SK-N-SH (cell line): Measurements from ENCODE around the gene GIPC2. TPM values are rescaled to one million over a fixed set of nuclear protein-coding genes. Genes with fewer than 3 reads are reported as not detected.
A peak's percentile ranks its signal among the peaks of the same experiment; 100 is the strongest.

Source experiments
- CTCF ChIA-PET: fragments of 300-600, 350-600 bp; formaldehyde crosslinking; extraction: SDS; loops from one replicate; lab custom pipeline; 2021; lab: Yijun Ruan, JAX
- POLR2A ChIA-PET: fragments of 350-600 bp; sonication (Branson Sonifier 250); formaldehyde crosslinking; extraction: SDS; loops from one replicate; lab custom pipeline; 2020; ENCODE audit warnings: antibody characterized with exemption, inconsistent platforms; lab: Yijun Ruan, JAX
- DNase-seq: peaks from one replicate; pipeline ENCODE4 v3.0.0; 2012
- H2AFZ ChIP-seq: fragments of 200-600 bp; sonication (generic); 2 replicates; pipeline ENCODE4 v1.8.1; 2016; ENCODE audit warnings: antibody characterized with exemption, mild to moderate bottlenecking, low read depth
- H3F3A ChIP-seq: fragments of 200-600 bp; sonication (generic); replicated peaks from 2 replicates; pipeline ENCODE3; 2016; ENCODE audit warnings: antibody characterized with exemption, mild to moderate bottlenecking; ENCODE audit not compliant: insufficient read depth
- H3K27ac ChIP-seq, 2 experiments: fragments of 200-500 bp in 1 of 2; fragments of 200-600 bp in 1 of 2; sonication (Bioruptor generic) in 1 of 2; sonication (generic), shearing (Covaris generic) in 1 of 2; 2 replicates each; pipeline versions ENCODE4 v1.5.1 to v1.6.1; 2014 to 2016; ENCODE audit warnings: low read depth in 2 of 2, inconsistent platforms in 1 of 2, low read length in 1 of 2, mild to moderate bottlenecking in 1 of 2, mixed read lengths in 1 of 2
- H3K27me3 ChIP-seq: fragments of 200-600 bp; sonication (generic), shearing (Covaris generic); 2 replicates; pipeline ENCODE4 v1.6.1; 2016; ENCODE audit warnings: mixed run types; ENCODE audit not compliant: insufficient read depth
- H3K36me3 ChIP-seq, 2 experiments: fragments of 200-500 bp in 1 of 2; fragments of 200-600 bp in 1 of 2; sonication (Bioruptor generic) in 1 of 2; sonication (generic) in 1 of 2; replicated peaks in 1 of 2; 2 replicates each; pipeline versions ENCODE3 to v1.5.1; 2014 to 2016; ENCODE audit warnings: low read length in 1 of 2, mild to moderate bottlenecking in 1 of 2; ENCODE audit not compliant: insufficient read depth in 2 of 2, control insufficient read depth in 1 of 2
- H3K4me1 ChIP-seq, 2 experiments: fragments of 200-500 bp in 1 of 2; fragments of 200-600 bp in 1 of 2; sonication (Bioruptor generic) in 1 of 2; sonication (generic), shearing (Covaris generic) in 1 of 2; 2 replicates each; pipeline versions ENCODE4 v1.5.1 to v1.6.1; 2014 to 2016; ENCODE audit warnings: low read depth in 1 of 2, low read length in 1 of 2, mixed run types in 1 of 2; ENCODE audit not compliant: insufficient read depth in 2 of 2, control insufficient read depth in 1 of 2
- H3K4me2 ChIP-seq: fragments of 200-600 bp; sonication (generic), shearing (Covaris generic); 2 replicates; pipeline ENCODE4 v1.6.1; 2017; ENCODE audit warnings: mixed run types
- H3K4me3 ChIP-seq, 2 experiments: fragments of 200-500 bp in 1 of 2; fragments of 200-600 bp in 1 of 2; sonication (Bioruptor generic) in 1 of 2; sonication (generic), shearing (Covaris generic) in 1 of 2; 2 replicates each; pipeline versions ENCODE4 v1.5.1 to v1.8.1; 2014 to 2016; ENCODE audit warnings: low read depth in 2 of 2, inconsistent platforms in 1 of 2, low read length in 1 of 2, mild to moderate bottlenecking in 1 of 2, mixed read lengths in 1 of 2, moderate library complexity in 1 of 2
- H3K79me2 ChIP-seq: fragments of 200-600 bp; sonication (generic); 2 replicates; pipeline ENCODE4 v1.8.1; 2017; ENCODE audit warnings: mild to moderate bottlenecking; ENCODE audit not compliant: insufficient read depth
- H3K9ac ChIP-seq: fragments of 200-600 bp; sonication (generic); 2 replicates; pipeline ENCODE4 v1.6.1; 2017; ENCODE audit warnings: mixed run types
- H3K9me2 ChIP-seq: fragments of 200-600 bp; sonication (generic); 2 replicates; pipeline ENCODE4 v1.6.1; 2017; ENCODE audit warnings: mixed run types
- H3K9me3 ChIP-seq: fragments of 200-600 bp; sonication (generic); 2 replicates; pipeline ENCODE4 v1.6.1; 2017; ENCODE audit warnings: mixed run types, mild to moderate bottlenecking, moderate library complexity
- H4K20me1 ChIP-seq: fragments of 200-600 bp; sonication (generic); 2 replicates; pipeline ENCODE4 v1.6.1; 2017; ENCODE audit warnings: mild to moderate bottlenecking, mixed run types; ENCODE audit not compliant: insufficient read depth
- CTCF ChIP-seq: fragments of 200-600 bp; sonication (generic); IDR thresholded peaks from 2 replicates; pipeline ENCODE4 v1.6.1; 2017; ENCODE audit warnings: antibody characterized with exemption, mild to moderate bottlenecking, moderate library complexity
- EZH2phosphoT487 ChIP-seq: fragments of 200-600 bp; sonication (generic); IDR thresholded peaks from 2 replicates; pipeline ENCODE4 v1.6.1; 2017; ENCODE audit warnings: low read depth, mixed run types, mild to moderate bottlenecking, antibody characterized with exemption, moderate library complexity, borderline replicate concordance
- FOSL2 ChIP-seq: IDR thresholded peaks from 2 replicates; pipeline ENCODE4 v1.4.0; 2012; ENCODE audit warnings: low read depth, mild to moderate bottlenecking, moderate library complexity, borderline replicate concordance
- FOXJ3 ChIP-seq: sonication (generic); formaldehyde crosslinking; IDR thresholded peaks from 2 replicates; pipeline ENCODE4 v1.5.1; 2020; ENCODE audit warnings: mild to moderate bottlenecking, missing genetic modification reagents
- IRF3 ChIP-seq: fragments of 150-350 bp; IDR thresholded peaks from 2 replicates; pipeline ENCODE4 v1.6.1; 2016; ENCODE audit warnings: mild to moderate bottlenecking, low read depth, low read length
- NFIC ChIP-seq: IDR thresholded peaks from 2 replicates; pipeline ENCODE4 v1.4.0; 2012; ENCODE audit warnings: borderline replicate concordance
- NRF1 ChIP-seq: IDR thresholded peaks from 2 replicates; pipeline ENCODE4 v1.6.1; 2012; ENCODE audit warnings: low read depth, mild to moderate bottlenecking, low read length
- POLR2AphosphoS5 ChIP-seq: IDR thresholded peaks from 2 replicates; pipeline ENCODE4 v1.6.1; 2012; ENCODE audit warnings: low read depth, low read length
- RCOR1 ChIP-seq: fragments of 150-350 bp; IDR thresholded peaks from 2 replicates; pipeline ENCODE4 v1.6.1; 2017; ENCODE audit warnings: antibody characterized with exemption, low read length
- REST ChIP-seq: IDR thresholded peaks from 2 replicates; pipeline ENCODE4 v1.6.1; 2012; ENCODE audit warnings: mild to moderate bottlenecking, low read depth, low read length, moderate library complexity
- RFX5 ChIP-seq: IDR thresholded peaks from 2 replicates; pipeline ENCODE4 v1.6.1; 2012; ENCODE audit warnings: mild to moderate bottlenecking, improper control_type of control experiment, low read length
- SIN3A ChIP-seq: IDR thresholded peaks from 2 replicates; pipeline ENCODE4 v1.6.1; 2012; ENCODE audit warnings: low read depth, mild to moderate bottlenecking, low read length, moderate library complexity, borderline replicate concordance
- SMC3 ChIP-seq: IDR thresholded peaks from 2 replicates; pipeline ENCODE4 v1.6.1; 2012; ENCODE audit warnings: low read depth, low read length, improper control_type of control experiment
- TCF12 ChIP-seq: IDR thresholded peaks from 2 replicates; pipeline ENCODE4 v1.4.0; 2012
- USF2 ChIP-seq: fragments of 150-350 bp; IDR thresholded peaks from 2 replicates; pipeline ENCODE4 v1.6.1; 2017; ENCODE audit warnings: antibody characterized with exemption, low read length, low read depth, borderline replicate concordance
- YY1 ChIP-seq: IDR thresholded peaks from 2 replicates; pipeline ENCODE4 v1.4.0; 2012; ENCODE audit warnings: low read depth, mild to moderate bottlenecking
- WGBS: methylation state at CpG from one replicate; pipeline ENCODE4 v1.1.6; 2017; ENCODE audit warnings: low lambda C conversion rate; 5-methylcytosine and 5-hydroxymethylcytosine counted together
- polyA plus RNA-seq, 3 experiments: library from polyadenylated mRNA; depleted of rRNA; stranded (reverse); fragments of >200 nt; gene quantifications; 2 replicates each; pipeline ENCODE4 v1.2.3, GENCODE V29; 2012

GIPC2 gene
- polyA plus RNA-seq, 1 of the 3 experiments (the other 2 are of a cell fraction) = 0.02 TPM

- H3K4me1 ChIP-seq = no peaks in the 10 kb centered on the region; a peak in 2 of 4 replicates
- 0 out of 2 replicates have a peak, but pooled peaks cover 2% of the 10 kb centered on the region for H3K9me2 ChIP-seq
- 97% methylated on average over 2 of the region's 2 CpGs for WGBS
- H2AFZ ChIP-seq = no peak overlapping the region
- no peak overlapping the region for H3K9ac ChIP-seq
- no peak for DNase-seq
- H3K4me3 ChIP-seq = no peak overlapping the region
- ChIA-PET CTCF (no interaction called here), POLR2A (no interaction called here)
- H3F3A ChIP-seq = peaks cover 12% of the 10 kb centered on the region
- H3K79me2 ChIP-seq = peaks cover 87% of the 10 kb centered on the region
- peak overlapping the region; percentile 39; the same call in 1 of the 2 replicates for H3K4me2 ChIP-seq
- H4K20me1 ChIP-seq = no peaks in the 10 kb centered on the region; the same call in 1 of the 2 replicates
- no peaks in the 10 kb centered on the region for H3K27me3 ChIP-seq
- H3K27ac ChIP-seq = no peak overlapping the region
- TF ChIP-seq SIN3A = no peak
- TF ChIP-seq RFX5 = no peak
- TF ChIP-seq FOSL2 = no peak
- TF ChIP-seq SMC3 = no peak
- TF ChIP-seq YY1 = no peak
- no peak for TF ChIP-seq CTCF
- no peak for TF ChIP-seq RCOR1
- TF ChIP-seq TCF12 = no peak
- TF ChIP-seq USF2 = no peak
- no peak for TF ChIP-seq POLR2AphosphoS5
- TF ChIP-seq NFIC = no peak
- TF ChIP-seq EZH2phosphoT487 = no peak
- TF ChIP-seq NRF1 = no peak
- no peak for TF ChIP-seq REST
- TF ChIP-seq IRF3 = no peak
- no peak for TF ChIP-seq FOXJ3 (CRISPR knock-in tag)
- H3K9me3 ChIP-seq = no peaks in the 10 kb centered on the region
- peaks cover 11 to 39% of the 10 kb centered on the region in 2 experiments for H3K36me3 ChIP-seq
Observed at GRCh38 chr1:78011050-78011449, 34.7 kb upstream of the GIPC2 start.
